ENCODE results near the gene KCNQ4.

DNA sequence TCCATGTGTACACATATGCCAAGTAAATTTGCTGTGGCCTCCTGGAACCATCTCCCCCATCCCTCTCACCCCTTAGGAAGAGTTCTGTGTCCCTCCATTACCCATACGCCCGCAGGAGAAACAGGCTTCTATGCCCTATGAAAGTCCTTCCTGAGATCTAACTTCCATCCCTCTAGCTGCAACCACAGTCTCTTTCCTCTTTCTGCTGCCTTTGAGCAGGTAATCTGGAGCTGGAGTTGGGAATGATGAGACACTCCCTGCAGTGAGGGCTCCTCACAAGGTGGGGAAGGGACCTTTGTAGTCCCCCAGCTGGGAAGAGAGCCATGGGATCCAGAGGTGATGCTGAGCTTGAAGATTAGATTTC, 2.0 kb upstream of the KCNQ4 start:
- TF ChIP-seq, protein P1, sequence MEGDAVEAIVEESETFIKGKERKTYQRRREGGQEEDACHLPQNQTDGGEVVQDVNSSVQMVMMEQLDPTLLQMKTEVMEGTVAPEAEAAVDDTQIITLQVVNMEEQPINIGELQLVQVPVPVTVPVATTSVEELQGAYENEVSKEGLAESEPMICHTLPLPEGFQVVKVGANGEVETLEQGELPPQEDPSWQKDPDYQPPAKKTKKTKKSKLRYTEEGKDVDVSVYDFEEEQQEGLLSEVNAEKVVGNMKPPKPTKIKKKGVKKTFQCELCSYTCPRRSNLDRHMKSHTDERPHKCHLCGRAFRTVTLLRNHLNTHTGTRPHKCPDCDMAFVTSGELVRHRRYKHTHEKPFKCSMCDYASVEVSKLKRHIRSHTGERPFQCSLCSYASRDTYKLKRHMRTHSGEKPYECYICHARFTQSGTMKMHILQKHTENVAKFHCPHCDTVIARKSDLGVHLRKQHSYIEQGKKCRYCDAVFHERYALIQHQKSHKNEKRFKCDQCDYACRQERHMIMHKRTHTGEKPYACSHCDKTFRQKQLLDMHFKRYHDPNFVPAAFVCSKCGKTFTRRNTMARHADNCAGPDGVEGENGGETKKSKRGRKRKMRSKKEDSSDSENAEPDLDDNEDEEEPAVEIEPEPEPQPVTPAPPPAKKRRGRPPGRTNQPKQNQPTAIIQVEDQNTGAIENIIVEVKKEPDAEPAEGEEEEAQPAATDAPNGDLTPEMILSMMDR (IDR thresholded peaks at IDR 0.05): no peak
- TF ChIP-seq EP300 (IDR thresholded peaks at IDR 0.05): no peak
- no peak for TF ChIP-seq POLR2A (IDR thresholded peaks at IDR 0.05)
- TF ChIP-seq POLR2AphosphoS5 (IDR thresholded peaks at IDR 0.05): no peak
